ENCODE measurements around the gene MYO1D.

DNA sequence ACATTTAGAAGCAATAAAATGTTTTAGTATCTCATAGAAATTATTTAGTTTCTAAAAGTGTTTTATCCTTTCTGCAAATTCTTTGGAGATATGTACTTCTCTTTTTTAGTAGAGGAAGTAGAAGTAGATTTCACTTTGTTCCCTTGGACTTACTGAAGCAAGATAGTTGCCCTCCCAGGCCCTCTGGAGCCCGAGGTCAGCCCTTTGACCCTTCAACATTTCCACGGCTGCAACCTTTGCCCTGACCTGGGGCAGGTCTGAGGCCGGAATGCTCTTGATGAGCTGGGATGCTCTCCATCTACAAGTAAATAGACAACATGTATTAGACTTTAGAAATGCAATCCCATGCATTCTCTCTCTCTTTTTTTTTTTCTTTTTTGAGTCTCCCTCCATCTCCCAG is 222.6 kb downstream of the MYO1D start:
- no peak for TF ChIP-seq EZH2 (IDR thresholded peaks at IDR 0.05; ENCODE audit: insufficient read depth, low read length)
- TF ChIP-seq, protein P1, sequence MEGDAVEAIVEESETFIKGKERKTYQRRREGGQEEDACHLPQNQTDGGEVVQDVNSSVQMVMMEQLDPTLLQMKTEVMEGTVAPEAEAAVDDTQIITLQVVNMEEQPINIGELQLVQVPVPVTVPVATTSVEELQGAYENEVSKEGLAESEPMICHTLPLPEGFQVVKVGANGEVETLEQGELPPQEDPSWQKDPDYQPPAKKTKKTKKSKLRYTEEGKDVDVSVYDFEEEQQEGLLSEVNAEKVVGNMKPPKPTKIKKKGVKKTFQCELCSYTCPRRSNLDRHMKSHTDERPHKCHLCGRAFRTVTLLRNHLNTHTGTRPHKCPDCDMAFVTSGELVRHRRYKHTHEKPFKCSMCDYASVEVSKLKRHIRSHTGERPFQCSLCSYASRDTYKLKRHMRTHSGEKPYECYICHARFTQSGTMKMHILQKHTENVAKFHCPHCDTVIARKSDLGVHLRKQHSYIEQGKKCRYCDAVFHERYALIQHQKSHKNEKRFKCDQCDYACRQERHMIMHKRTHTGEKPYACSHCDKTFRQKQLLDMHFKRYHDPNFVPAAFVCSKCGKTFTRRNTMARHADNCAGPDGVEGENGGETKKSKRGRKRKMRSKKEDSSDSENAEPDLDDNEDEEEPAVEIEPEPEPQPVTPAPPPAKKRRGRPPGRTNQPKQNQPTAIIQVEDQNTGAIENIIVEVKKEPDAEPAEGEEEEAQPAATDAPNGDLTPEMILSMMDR (IDR thresholded peaks at IDR 0.05; ENCODE audit: insufficient read depth, low read depth, low read length): no peak
